Ovary (tissue), 3 donors: ENCODE measurements around the gene HSPBP1.

Experiments used
- EP300 ChIP-seq: sonication (generic); formaldehyde crosslinking; IDR thresholded peaks from one replicate; pipeline ENCODE4 v1.6.1; 2017; ENCODE audit warnings: antibody characterized with exemption
- POLR2A ChIP-seq: fragments of 450-650 bp; IDR thresholded peaks from one replicate; pipeline ENCODE4 v1.6.1; 2017; ENCODE audit warnings: antibody characterized with exemption, mild to moderate bottlenecking, moderate library complexity
- TF ChIP-seq, protein P1 (sequence below), 3 donors: fragments of 450-650 bp in 2 of 3; fragments of 200-600 bp in 1 of 3; IDR thresholded peaks; one replicate each; pipeline versions ENCODE4 v1.5.1 to v1.8.0; 2016 to 2022; ENCODE audit warnings: antibody characterized with exemption in 3 of 3, mild to moderate bottlenecking in 1 of 3
- donor health status: DM: no; HTN: no; CAD: no.

DNA sequence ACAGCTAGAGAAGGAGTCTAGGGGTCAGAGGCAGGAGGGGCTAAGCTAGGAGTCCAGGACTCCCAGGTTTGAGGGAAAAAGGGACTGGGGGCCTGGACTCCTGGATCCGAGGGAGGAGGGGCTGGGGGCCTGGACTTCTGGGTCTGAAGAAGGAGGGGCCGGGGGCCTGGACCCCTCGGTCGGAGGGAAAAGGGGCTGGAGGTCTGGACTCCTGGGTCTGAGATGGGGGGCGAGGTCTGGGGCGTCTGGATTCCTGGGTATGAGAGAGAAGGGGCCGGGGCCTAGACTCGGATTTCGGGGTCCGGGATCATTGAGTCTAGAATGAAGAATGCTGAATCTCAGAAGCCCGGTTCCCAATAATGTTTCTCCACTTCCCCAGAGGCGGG is 22.4 kb upstream of the HSPBP1 start:
- TF ChIP-seq, protein P1, sequence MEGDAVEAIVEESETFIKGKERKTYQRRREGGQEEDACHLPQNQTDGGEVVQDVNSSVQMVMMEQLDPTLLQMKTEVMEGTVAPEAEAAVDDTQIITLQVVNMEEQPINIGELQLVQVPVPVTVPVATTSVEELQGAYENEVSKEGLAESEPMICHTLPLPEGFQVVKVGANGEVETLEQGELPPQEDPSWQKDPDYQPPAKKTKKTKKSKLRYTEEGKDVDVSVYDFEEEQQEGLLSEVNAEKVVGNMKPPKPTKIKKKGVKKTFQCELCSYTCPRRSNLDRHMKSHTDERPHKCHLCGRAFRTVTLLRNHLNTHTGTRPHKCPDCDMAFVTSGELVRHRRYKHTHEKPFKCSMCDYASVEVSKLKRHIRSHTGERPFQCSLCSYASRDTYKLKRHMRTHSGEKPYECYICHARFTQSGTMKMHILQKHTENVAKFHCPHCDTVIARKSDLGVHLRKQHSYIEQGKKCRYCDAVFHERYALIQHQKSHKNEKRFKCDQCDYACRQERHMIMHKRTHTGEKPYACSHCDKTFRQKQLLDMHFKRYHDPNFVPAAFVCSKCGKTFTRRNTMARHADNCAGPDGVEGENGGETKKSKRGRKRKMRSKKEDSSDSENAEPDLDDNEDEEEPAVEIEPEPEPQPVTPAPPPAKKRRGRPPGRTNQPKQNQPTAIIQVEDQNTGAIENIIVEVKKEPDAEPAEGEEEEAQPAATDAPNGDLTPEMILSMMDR (IDR thresholded peaks at IDR 0.05): no peak
- TF ChIP-seq POLR2A (no peak), EP300 (no peak)
